Measurements from ENCODE around the gene CCDC102A. TPM values are rescaled to one million over a fixed set of nuclear protein-coding genes. Genes with fewer than 3 reads are reported as not detected.

CCDC102A gene
- total RNA-seq, 1 donor = 15.1 TPM

DNA sequence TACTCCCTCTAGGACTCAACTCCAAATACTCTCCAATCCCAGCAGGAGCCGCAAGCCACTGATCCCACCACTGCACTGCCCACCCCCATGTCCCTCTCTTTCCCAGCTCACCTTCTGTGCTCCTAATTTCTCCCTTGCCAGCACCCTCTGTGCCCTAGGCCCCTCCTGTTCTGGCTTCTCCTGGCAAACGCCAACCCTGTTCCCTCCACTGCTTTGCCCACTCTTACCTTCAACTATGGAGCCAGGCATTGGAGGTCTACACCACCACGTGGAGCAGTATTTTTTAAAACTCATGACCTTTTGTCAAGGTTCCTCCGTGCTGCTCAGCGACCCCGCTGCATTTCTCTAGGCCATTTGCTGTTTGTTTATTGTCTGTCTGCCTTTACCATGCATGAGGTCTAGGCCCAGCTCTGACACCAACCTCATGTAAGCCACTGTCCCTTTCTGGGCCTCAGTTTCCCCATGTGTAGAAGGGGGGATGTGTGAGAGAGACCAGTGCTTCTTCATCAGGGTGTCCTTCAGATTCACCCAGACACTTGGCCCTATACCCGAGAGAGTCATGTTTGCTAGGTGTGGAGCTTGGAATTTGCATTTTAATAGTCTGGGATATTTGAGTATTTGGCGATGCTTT is 4.6 kb downstream of the CCDC102A start:
- TF ChIP-seq, protein P1, sequence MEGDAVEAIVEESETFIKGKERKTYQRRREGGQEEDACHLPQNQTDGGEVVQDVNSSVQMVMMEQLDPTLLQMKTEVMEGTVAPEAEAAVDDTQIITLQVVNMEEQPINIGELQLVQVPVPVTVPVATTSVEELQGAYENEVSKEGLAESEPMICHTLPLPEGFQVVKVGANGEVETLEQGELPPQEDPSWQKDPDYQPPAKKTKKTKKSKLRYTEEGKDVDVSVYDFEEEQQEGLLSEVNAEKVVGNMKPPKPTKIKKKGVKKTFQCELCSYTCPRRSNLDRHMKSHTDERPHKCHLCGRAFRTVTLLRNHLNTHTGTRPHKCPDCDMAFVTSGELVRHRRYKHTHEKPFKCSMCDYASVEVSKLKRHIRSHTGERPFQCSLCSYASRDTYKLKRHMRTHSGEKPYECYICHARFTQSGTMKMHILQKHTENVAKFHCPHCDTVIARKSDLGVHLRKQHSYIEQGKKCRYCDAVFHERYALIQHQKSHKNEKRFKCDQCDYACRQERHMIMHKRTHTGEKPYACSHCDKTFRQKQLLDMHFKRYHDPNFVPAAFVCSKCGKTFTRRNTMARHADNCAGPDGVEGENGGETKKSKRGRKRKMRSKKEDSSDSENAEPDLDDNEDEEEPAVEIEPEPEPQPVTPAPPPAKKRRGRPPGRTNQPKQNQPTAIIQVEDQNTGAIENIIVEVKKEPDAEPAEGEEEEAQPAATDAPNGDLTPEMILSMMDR (IDR thresholded peaks at IDR 0.05; ENCODE audit: insufficient read depth, low read depth, low read length) = no peak
- no peak overlapping the region for H3K4me3 ChIP-seq (ENCODE audit: low read depth, low read length)
- no peak for DNase-seq (ENCODE audit: low read depth)

GRCh38 chr16:57531253-57531575 is 5.2 kb downstream of the CCDC102A start:
- no peak overlapping the region for H3K4me3 ChIP-seq (ENCODE audit: low read depth, low read length)
- no peak for DNase-seq (ENCODE audit: low read depth)
- TF ChIP-seq, protein P1 (IDR thresholded peaks at IDR 0.05; ENCODE audit: insufficient read depth, low read depth, low read length) = no peak

- no peak for DNase-seq (ENCODE audit: low read depth)
- no peak overlapping the region for H3K4me3 ChIP-seq (ENCODE audit: low read depth, low read length)
- TF ChIP-seq, protein P1 (IDR thresholded peaks at IDR 0.05; ENCODE audit: insufficient read depth, low read depth, low read length) = no peak
Observed at GRCh38 chr16:57530522-57531252, 5.7 kb downstream of the CCDC102A start.

- no peak overlapping the region for H3K4me3 ChIP-seq (ENCODE audit: low read depth, low read length)
- TF ChIP-seq, protein P1 (IDR thresholded peaks at IDR 0.05; ENCODE audit: insufficient read depth, low read depth, low read length) = no peak
- peak; percentile 52 for DNase-seq (ENCODE audit: low read depth)
Observed at GRCh38 chr16:57530104-57530521, 6.3 kb downstream of the CCDC102A start.

GRCh38 chr16:57529391-57530103 is 6.8 kb downstream of the CCDC102A start:
- TF ChIP-seq, protein P1 (IDR thresholded peaks at IDR 0.05; ENCODE audit: insufficient read depth, low read depth, low read length) = no peak
- no peak for DNase-seq (ENCODE audit: low read depth)
- H3K4me3 ChIP-seq (ENCODE audit: low read depth, low read length) = no peak overlapping the region

- no peak overlapping the region for H3K4me3 ChIP-seq (ENCODE audit: low read depth, low read length)
Observed at GRCh38 chr16:57528499-57529390, 7.6 kb downstream of the CCDC102A start.

More at GRCh38 chr16:57528499-57529390, 7.6 kb downstream of the CCDC102A start:
- DNase-seq (ENCODE audit: low read depth) = no peak
- TF ChIP-seq, protein P1 (IDR thresholded peaks at IDR 0.05; ENCODE audit: insufficient read depth, low read depth, low read length) = no peak
